H1 (cell line): ENCODE measurements around the gene KIF4A. TPM values are rescaled to one million over a fixed set of nuclear protein-coding genes. Genes with fewer than 3 reads are reported as not detected.

Source experiments
- ATF2 ChIP-seq: IDR thresholded peaks from 2 replicates; pipeline ENCODE4 v1.6.1; 2012; ENCODE audit warnings: low read length, inconsistent platforms
- CBX5 ChIP-seq: fragments of 300-800, 300-1000 bp; sonication (generic); IDR thresholded peaks from 2 replicates; pipeline ENCODE4 v1.7.1; 2016; ENCODE audit warnings: antibody characterized with exemption, low read length, low read depth
- CREB1 ChIP-seq: IDR thresholded peaks from 2 replicates; pipeline ENCODE4 v1.6.1; 2012; ENCODE audit warnings: inconsistent platforms
- FOSL1 ChIP-seq: IDR thresholded peaks from 2 replicates; pipeline ENCODE4 v1.6.1; 2011; ENCODE audit warnings: mild to moderate bottlenecking, low read depth, low read length, moderate library complexity; ENCODE audit not compliant: insufficient read depth
- MAX ChIP-seq: IDR thresholded peaks from 2 replicates; pipeline ENCODE4 v1.6.1; 2012; ENCODE audit warnings: inconsistent platforms
- PHF8 ChIP-seq: fragments of 200-600 bp; sonication (generic); conservative IDR thresholded peaks from 2 replicates; pipeline ENCODE4 v1.7.1; 2012; ENCODE audit warnings: low read depth, mild to moderate bottlenecking, inconsistent platforms, low read length, moderate library complexity
- POLR2A ChIP-seq, 2 experiments: IDR thresholded peaks; 1 replicate in 1 of 2; 2 replicates in 1 of 2; pipeline ENCODE4 v1.6.1; 2011; ENCODE audit warnings: low read depth in 2 of 2, low read length in 2 of 2, mild to moderate bottlenecking in 2 of 2; ENCODE audit errors: control extremely low read depth in 1 of 2
- POLR2AphosphoS5 ChIP-seq: IDR thresholded peaks from 2 replicates; pipeline ENCODE4 v1.6.1; 2011; ENCODE audit warnings: low read depth, low read length
- polyA plus RNA-seq, 7 experiments: library from polyadenylated mRNA; depleted of rRNA in 3 of 7; stranded (reverse) in 5 of 7; unstranded in 2 of 7; fragments of >200 nt in 5 of 7; fragments of 200-250 nt in 2 of 7; gene quantifications; 1 replicate in 5 of 7; 2 replicates in 1 of 7; 4 replicates in 1 of 7; pipeline versions ENCODE4 v1.2.1 to v1.2.3, GENCODE V29; 2011 to 2013; ENCODE audit warnings: missing spikeins in 2 of 7, mixed read lengths in 2 of 7
- total RNA-seq: library from RNA; stranded (reverse); fragmentation: NEBNext Ultra II Directional; extraction: Animal tissue kit (Norgen Biotek cat#: 25700); gene quantifications from 2 replicates; pipeline ENCODE4 v1.2.1, GENCODE V29; 2021

Gene KIF4A
- total and polyA plus RNA-seq, 2 of the 8 experiments (the other 6 are each of a cell fraction or from before 2014, with no cell fraction given) = 10.9 to 35.7 TPM

DNA sequence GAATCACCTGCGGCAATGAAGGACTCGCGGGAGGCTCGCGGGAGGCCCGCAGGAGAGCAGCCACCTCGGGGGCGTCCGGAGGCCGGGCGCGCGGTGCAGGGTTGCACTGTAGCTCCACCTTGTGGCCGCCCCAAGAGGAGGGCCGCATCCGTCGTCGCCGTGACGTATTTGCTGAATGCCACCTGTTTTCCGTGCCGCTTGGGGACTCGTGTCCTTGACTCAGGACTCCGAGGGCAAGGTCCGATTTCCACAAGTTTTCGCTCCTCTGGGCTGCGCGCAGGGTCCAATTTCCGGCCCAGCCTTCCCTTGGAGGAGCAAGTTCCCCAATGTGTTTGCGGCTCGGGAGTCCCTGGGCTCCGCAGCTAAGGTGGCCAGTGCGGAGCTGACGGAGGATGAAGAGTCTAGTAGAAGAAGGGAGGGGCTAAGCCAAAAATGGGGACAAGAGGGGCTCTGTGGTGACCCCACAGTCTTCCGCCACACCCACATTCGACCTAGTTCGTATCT, 144.0 kb downstream of the KIF4A start (continued):
- TF ChIP-seq FOSL1 (no peak), ATF2 (0 out of 2 replicates have a peak, but pooled peaks have one; percentile 18), PHF8 (0 out of 2 replicates have a peak, but pooled peaks have one; percentile 11), CREB1 (peak; percentile 90), MAX (peak; percentile 69), POLR2AphosphoS5 (peak; percentile 58), POLR2A (IDR thresholded peaks at IDR 0.05; ENCODE audit: control extremely low read depth in 1 of 2, low read depth in 2 of 2, low read length in 2 of 2) (0 out of 3 replicates have a peak, but pooled peaks of 1 of the 2 experiments have one; percentile 9), CBX5 (no peak)
